PC-3 (cell line): ENCODE data around the gene CAB39L.

Experiments used
- CTCF ChIP-seq: fragments of 300-600 bp; sonication (generic); conservative IDR thresholded peaks from 2 replicates; pipeline ENCODE4 v1.5.1; 2017; ENCODE audit warnings: antibody characterized with exemption, low read depth, mild to moderate bottlenecking, low read length
- EZH2 ChIP-seq: fragments of 300-600 bp; sonication (generic); IDR thresholded peaks from one replicate; pipeline ENCODE4 v1.6.1; 2017; ENCODE audit warnings: antibody characterized with exemption, mild to moderate bottlenecking, low read length; ENCODE audit not compliant: unreplicated experiment

DNA sequence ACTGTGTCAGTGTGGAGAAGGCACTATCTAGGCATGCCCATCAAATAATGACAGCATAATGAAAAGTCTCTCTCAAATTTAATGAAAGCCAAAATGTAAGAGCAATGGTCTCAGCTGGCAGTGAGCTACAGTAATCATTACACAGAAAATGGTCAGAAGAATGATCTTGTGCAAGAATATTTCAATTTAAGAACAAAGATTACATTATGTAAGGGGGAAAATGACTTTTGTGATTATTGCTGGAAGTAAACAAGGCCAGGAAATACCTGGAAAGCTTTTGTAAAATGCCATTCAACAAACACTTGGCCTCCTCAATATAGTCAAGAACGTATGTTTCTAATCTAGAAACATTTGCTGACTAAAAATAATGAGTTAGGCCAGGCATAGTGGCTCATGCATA is 89.1 kb downstream of the CAB39L start:
- no peak for TF ChIP-seq CTCF
- TF ChIP-seq EZH2 = no peak
